ENCODE data around the gene C1orf159.

The C1orf159 gene

GRCh38 chr1:1054099-1054700, 61.7 kb downstream of the C1orf159 start:
- intact Hi-C loops (cut with micrococcal nuclease), result no loop called here
- no peak overlapping the region for H3K4me3 Mint-ChIP-seq
- H3K9me3 Mint-ChIP-seq, result no peaks in the 10 kb centered on the region
- peaks cover 57% of the 10 kb centered on the region for H3K36me3 Mint-ChIP-seq (ENCODE audit: low read depth)
- no peak overlapping the region for H3K27ac Mint-ChIP-seq
- H3K27me3 Mint-ChIP-seq, result peaks cover 30% of the 10 kb centered on the region
- H3K4me1 Mint-ChIP-seq (ENCODE audit: low read depth), result peaks cover 14% of the 10 kb centered on the region

GRCh38 chr1:1053682-1054081, 62.2 kb downstream of the C1orf159 start:
- no peaks in the 10 kb centered on the region for H3K9me3 Mint-ChIP-seq
- H3K27ac Mint-ChIP-seq, result no peak overlapping the region
- peaks cover 9% of the 10 kb centered on the region for H3K4me1 Mint-ChIP-seq (ENCODE audit: low read depth)
- H3K36me3 Mint-ChIP-seq (ENCODE audit: low read depth), result peaks cover 60% of the 10 kb centered on the region
- H3K27me3 Mint-ChIP-seq, result peaks cover 26% of the 10 kb centered on the region
- H3K4me3 Mint-ChIP-seq, result no peak overlapping the region
- intact Hi-C loops (cut with micrococcal nuclease), result no loop called here

GRCh38 chr1:1053022-1053421, 62.9 kb downstream of the C1orf159 start:
- H3K4me1 Mint-ChIP-seq (ENCODE audit: low read depth), result peaks cover 2% of the 10 kb centered on the region
- no peak overlapping the region for H3K4me3 Mint-ChIP-seq
- H3K36me3 Mint-ChIP-seq (ENCODE audit: low read depth), result peaks cover 66% of the 10 kb centered on the region
- no peaks in the 10 kb centered on the region for H3K9me3 Mint-ChIP-seq
- H3K27ac Mint-ChIP-seq, result no peak overlapping the region
- H3K27me3 Mint-ChIP-seq, result peaks cover 20% of the 10 kb centered on the region
- intact Hi-C loops (cut with micrococcal nuclease), result no loop called here

GRCh38 chr1:1052003-1052840, 63.7 kb downstream of the C1orf159 start:
- intact Hi-C loops (cut with micrococcal nuclease), result no loop called here
- Mint-ChIP-seq H3K27ac (no peak overlapping the region), H3K4me3 (no peak overlapping the region), H3K9me3 (no peaks in the 10 kb centered on the region), H3K4me1 (ENCODE audit: low read depth) (no peaks in the 10 kb centered on the region), H3K36me3 (ENCODE audit: low read depth) (peaks cover 74% of the 10 kb centered on the region), H3K27me3 (peaks cover 13% of the 10 kb centered on the region)

GRCh38 chr1:1051127-1051810, 64.6 kb downstream of the C1orf159 start:
- no peak overlapping the region for H3K27ac Mint-ChIP-seq
- intact Hi-C loops (cut with micrococcal nuclease), result no loop called here
- no peaks in the 10 kb centered on the region for H3K9me3 Mint-ChIP-seq
- peaks cover 4% of the 10 kb centered on the region for H3K27me3 Mint-ChIP-seq
- no peaks in the 10 kb centered on the region for H3K4me1 Mint-ChIP-seq (ENCODE audit: low read depth)
- no peak overlapping the region for H3K4me3 Mint-ChIP-seq
- peaks cover 84% of the 10 kb centered on the region for H3K36me3 Mint-ChIP-seq (ENCODE audit: low read depth)

- H3K4me1 Mint-ChIP-seq (ENCODE audit: low read depth), result no peaks in the 10 kb centered on the region
- no peak overlapping the region for H3K4me3 Mint-ChIP-seq
- H3K9me3 Mint-ChIP-seq, result no peaks in the 10 kb centered on the region
- peaks cover 90% of the 10 kb centered on the region for H3K36me3 Mint-ChIP-seq (ENCODE audit: low read depth)
- H3K27ac Mint-ChIP-seq, result no peak overlapping the region
- intact Hi-C loops (cut with micrococcal nuclease), result no loop called here
- no peaks in the 10 kb centered on the region for H3K27me3 Mint-ChIP-seq
Measured at GRCh38 chr1:1050577-1051052, 65.3 kb downstream of the C1orf159 start.

GRCh38 chr1:1049318-1050165, 66.3 kb downstream of the C1orf159 start:
- H3K4me3 Mint-ChIP-seq, result no peak overlapping the region
- no peaks in the 10 kb centered on the region for H3K9me3 Mint-ChIP-seq
- no peaks in the 10 kb centered on the region for H3K27me3 Mint-ChIP-seq
- intact Hi-C loops (cut with micrococcal nuclease), result no loop called here
- H3K4me1 Mint-ChIP-seq (ENCODE audit: low read depth), result no peaks in the 10 kb centered on the region
- H3K27ac Mint-ChIP-seq, result no peak overlapping the region
- H3K36me3 Mint-ChIP-seq (ENCODE audit: low read depth), result peaks cover 91% of the 10 kb centered on the region

GRCh38 chr1:1048765-1049164, 67.1 kb downstream of the C1orf159 start:
- Mint-ChIP-seq H3K27me3 (no peaks in the 10 kb centered on the region), H3K36me3 (ENCODE audit: low read depth) (peaks cover 93% of the 10 kb centered on the region), H3K27ac (no peak overlapping the region), H3K9me3 (no peaks in the 10 kb centered on the region), H3K4me1 (ENCODE audit: low read depth) (no peaks in the 10 kb centered on the region), H3K4me3 (no peak overlapping the region)
- intact Hi-C loops (cut with micrococcal nuclease), result no loop called here

- Mint-ChIP-seq H3K9me3 (no peaks in the 10 kb centered on the region), H3K27me3 (peaks cover 3% of the 10 kb centered on the region), H3K4me1 (ENCODE audit: low read depth) (no peaks in the 10 kb centered on the region), H3K4me3 (no peak overlapping the region), H3K36me3 (ENCODE audit: low read depth) (peaks cover 93% of the 10 kb centered on the region), H3K27ac (no peak overlapping the region)
- intact Hi-C loops (cut with micrococcal nuclease), result no loop called here
Measured at GRCh38 chr1:1047963-1048362, 67.9 kb downstream of the C1orf159 start.

- Mint-ChIP-seq H3K4me1 (ENCODE audit: low read depth) (no peaks in the 10 kb centered on the region), H3K27me3 (peaks cover 7% of the 10 kb centered on the region), H3K36me3 (ENCODE audit: low read depth) (peaks cover 93% of the 10 kb centered on the region), H3K4me3 (no peak overlapping the region), H3K27ac (no peak overlapping the region), H3K9me3 (no peaks in the 10 kb centered on the region)
- intact Hi-C loops (cut with micrococcal nuclease), result no loop called here
Measured at GRCh38 chr1:1047407-1047806, 68.5 kb downstream of the C1orf159 start.

GRCh38 chr1:1046767-1047166, 69.1 kb downstream of the C1orf159 start:
- peaks cover 13% of the 10 kb centered on the region for H3K27me3 Mint-ChIP-seq
- H3K9me3 Mint-ChIP-seq, result no peaks in the 10 kb centered on the region
- H3K4me1 Mint-ChIP-seq (ENCODE audit: low read depth), result no peaks in the 10 kb centered on the region
- intact Hi-C loops (cut with micrococcal nuclease), result no loop called here
- peaks cover 93% of the 10 kb centered on the region for H3K36me3 Mint-ChIP-seq (ENCODE audit: low read depth)
- H3K27ac Mint-ChIP-seq, result no peak overlapping the region
- no peak overlapping the region for H3K4me3 Mint-ChIP-seq

GRCh38 chr1:1046243-1046642, 69.6 kb downstream of the C1orf159 start:
- Mint-ChIP-seq H3K4me3 (no peak overlapping the region), H3K4me1 (ENCODE audit: low read depth) (no peaks in the 10 kb centered on the region), H3K36me3 (ENCODE audit: low read depth) (peaks cover 93% of the 10 kb centered on the region), H3K9me3 (no peaks in the 10 kb centered on the region), H3K27ac (no peak overlapping the region), H3K27me3 (peaks cover 16% of the 10 kb centered on the region)
- intact Hi-C loops (cut with micrococcal nuclease), result no loop called here

GRCh38 chr1:1045129-1045528, 70.8 kb downstream of the C1orf159 start:
- Mint-ChIP-seq H3K4me3 (no peak overlapping the region), H3K27me3 (peaks cover 22% of the 10 kb centered on the region), H3K36me3 (ENCODE audit: low read depth) (peaks cover 83% of the 10 kb centered on the region), H3K9me3 (no peaks in the 10 kb centered on the region), H3K4me1 (ENCODE audit: low read depth) (peaks cover 3% of the 10 kb centered on the region), H3K27ac (no peak overlapping the region)
- intact Hi-C loops (cut with micrococcal nuclease), result no loop called here
